Left renal cortex interstitium (tissue), 4 donors: ENCODE results near the gene PUSL1. TPM values are rescaled to one million over a fixed set of nuclear protein-coding genes. Genes with fewer than 3 reads are reported as not detected.

Experiments used
- DNase-seq, 4 donors: peaks; one replicate each; pipeline ENCODE4 v3.0.0-alpha.2; 2013; ENCODE audit warnings: low read depth in 4 of 4, low spot score in 2 of 4, missing footprints in 1 of 4
- polyA plus RNA-seq, 4 donors: library from polyadenylated mRNA; unstranded; fragments of 120-200 nt; gene quantifications; one replicate each; pipeline ENCODE4 v1.2.1, GENCODE V29; 2013; ENCODE audit not compliant: insufficient read length in 4 of 4

Gene PUSL1
- polyA plus RNA-seq, 4 donors, result 7.3 to 12.4 (median 10.7) TPM

DNA sequence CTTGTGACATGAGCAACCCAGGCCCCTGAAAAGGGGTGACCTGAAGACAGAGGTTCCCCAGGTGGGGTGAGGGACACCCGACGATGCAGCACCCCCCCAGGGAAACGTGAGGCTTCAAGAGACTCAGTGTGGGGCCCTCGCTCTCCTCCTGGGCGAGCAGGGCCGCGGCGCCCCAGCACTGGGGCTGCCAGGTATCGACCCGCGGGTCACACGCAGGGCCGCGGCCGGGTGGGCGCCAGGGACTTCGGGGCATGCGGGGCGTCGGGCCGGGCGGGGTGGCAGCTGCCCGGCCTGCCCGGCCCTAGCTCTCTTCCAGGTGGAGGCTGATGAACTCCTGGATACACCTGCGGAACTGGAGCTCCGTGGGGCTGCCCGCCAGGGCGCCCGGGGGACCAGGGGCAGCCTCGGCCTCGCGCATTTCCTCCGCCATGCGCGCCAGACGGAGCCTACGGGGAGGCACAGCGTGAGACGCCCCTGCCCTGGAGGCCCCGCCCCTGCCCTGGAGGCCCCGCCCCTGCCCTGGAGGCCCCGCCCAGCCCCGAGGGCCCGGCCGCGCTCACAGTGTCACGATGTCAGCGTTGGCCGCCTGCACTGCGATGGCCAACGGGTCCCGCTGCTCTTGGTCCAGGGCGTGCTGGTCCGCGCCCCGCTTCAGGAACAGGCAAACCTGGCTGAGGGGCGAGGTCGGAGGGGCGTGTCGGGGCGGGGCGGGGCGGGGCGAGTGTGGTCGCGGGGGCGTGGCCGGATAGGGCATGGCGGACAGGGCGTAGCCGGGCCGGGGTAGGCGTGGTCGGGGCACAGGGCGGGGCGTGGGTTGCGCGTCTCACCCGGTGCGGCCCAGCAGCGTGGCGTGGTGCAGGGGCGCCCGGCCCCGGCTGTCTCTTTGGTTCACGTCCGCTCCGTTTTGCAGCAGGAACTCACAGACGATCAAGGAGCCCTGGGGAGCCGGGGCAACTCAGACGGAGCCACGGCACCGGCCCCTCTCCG is 14.8 kb upstream of the PUSL1 start:
- DNase-seq, result no peak

DNA sequence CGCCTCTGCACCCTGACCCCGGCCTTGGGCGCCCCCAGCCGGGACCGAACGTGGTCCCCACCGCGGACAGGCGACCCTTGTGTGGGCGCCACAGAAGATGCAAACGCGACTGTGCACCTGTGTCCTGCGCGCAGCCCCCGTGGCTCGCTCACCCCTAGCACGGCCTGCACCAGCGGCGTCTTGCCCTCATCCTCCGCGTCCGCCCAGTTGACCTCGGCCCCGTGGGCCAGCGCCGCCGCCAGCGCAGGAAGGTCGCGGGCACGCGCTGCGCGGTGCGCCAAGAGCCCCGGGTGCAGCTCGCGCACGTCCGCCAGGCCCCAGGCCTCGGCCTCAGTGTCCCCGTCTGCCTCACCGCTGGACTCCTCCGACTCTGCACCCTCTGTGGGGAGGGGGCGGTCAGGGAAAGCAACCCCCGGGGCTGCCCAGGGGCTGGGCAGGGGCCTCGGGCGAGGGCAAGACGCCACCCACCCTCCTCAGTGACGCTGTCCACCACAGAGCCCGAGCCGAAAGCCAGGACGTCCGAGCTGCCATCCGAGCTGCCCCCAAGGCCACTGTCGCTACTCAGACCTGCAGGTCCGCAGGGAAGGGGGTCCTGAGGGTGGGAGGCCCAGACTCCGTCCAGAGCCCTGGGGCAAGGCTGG is 14.0 kb upstream of the PUSL1 start:
- no peak for DNase-seq

DNA sequence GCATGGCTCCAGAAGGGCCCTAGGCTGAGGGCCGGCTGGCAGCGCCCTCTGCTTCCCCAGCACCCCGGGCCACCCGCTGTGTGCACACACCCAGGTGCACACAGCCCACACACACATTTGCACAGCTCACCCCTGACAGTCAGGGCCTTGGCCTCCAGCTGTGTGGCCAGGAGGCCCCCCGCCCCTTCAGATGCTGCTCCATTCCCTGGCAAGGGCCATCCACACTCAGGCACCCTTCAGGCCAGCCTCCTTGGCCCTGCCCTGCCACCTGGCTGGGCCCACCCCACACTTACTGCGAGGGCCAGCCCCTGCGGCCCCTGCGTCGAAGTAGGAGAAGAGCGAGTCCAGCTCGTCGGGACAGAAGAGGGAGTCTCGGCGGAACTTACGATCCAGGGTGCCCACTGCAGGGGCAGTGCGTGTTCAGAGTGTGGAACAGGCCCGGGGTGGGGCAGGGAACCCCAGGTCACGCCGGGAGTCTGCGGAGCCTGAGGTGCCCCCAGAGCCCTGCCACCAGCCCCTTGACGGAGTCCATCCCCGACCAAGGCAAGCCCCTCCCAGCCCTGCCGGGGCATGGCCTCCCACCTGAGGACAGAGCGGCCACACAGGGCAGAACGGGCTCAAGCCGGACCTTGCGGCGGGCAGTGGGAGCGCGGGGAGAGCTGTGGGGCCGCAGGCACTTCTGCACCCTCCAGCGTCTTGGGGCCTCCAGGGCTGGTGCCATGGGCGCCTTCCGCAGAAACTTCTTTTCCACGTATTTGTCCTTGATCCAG is 13.1 kb upstream of the PUSL1 start:
- no peak for DNase-seq

DNA sequence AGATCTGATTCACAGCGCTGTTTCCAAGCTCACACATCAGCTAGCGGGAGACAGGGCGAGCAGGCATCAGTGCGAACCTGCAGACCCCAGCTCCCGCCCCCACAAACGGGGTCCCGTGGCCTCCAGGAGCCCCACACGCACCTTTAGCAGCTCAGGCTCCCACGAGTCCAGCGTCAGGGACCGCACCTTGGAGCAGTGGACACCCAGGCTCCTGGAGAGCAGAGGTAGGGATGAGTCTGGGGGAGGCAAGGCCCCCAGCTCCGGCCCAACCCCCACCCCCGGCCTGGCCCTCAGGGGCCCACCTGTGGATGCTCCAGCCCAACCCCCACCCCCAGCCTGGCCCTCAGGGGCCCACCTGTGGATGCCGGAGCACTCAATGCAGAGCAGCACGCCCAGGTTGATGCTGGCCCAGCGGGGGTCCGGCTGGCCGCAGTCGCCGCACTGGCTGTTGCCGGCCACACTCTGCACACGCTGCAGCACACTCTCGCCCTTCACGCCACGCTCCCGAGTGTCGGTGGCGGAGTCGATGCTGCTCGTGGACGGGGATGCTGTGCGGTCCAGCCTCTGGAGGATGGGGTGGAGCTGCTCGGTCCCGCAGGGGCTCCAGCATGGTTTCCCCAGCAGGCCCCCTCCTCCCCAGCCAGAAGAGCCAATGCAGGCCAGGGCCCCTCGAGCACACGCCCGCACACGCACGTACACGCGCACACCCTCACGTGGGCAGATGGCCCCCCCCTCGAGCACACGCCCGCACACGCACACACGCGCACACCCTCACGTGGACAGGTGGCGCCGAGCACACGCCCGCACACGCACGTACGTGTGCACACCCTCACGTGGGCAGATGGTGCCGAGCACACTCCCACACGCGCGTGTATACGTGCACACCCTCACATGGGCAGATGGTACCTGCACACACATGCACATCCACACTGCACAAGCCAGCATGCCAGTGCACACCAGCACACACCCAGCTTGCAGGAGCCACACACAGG is 12.0 kb upstream of the PUSL1 start:
- no peak for DNase-seq

DNA sequence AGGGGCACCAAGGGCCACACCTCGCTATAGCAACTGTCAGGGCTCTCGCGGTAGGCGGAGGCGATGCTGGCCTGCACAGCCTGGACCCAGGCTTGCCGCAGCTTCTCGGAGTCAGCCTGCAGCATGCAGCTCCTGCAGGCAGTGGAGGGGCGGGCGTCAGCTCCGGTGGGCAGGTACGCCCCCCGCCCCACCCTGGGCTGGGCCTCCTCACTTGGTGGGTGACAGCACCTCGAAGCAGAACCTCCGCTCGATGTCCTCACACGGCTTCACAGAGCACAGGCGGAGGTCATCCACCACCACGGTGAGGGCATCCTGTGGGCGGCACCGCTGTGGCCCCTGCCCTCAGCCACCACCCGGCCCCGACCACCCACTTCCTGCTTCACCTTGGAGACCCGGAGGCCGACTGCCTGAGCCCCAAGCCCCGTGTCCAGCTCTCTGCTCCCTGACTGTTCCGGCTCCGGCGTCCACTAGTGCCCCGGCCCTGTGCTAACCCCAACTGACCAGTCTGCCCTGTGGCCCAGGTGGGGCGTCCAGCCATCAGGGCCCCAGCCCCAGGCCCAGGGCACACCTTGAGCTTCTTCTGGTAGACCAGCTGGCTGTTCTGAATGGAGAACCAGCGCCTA is 10.5 kb upstream of the PUSL1 start:
- DNase-seq, result no peak

DNA sequence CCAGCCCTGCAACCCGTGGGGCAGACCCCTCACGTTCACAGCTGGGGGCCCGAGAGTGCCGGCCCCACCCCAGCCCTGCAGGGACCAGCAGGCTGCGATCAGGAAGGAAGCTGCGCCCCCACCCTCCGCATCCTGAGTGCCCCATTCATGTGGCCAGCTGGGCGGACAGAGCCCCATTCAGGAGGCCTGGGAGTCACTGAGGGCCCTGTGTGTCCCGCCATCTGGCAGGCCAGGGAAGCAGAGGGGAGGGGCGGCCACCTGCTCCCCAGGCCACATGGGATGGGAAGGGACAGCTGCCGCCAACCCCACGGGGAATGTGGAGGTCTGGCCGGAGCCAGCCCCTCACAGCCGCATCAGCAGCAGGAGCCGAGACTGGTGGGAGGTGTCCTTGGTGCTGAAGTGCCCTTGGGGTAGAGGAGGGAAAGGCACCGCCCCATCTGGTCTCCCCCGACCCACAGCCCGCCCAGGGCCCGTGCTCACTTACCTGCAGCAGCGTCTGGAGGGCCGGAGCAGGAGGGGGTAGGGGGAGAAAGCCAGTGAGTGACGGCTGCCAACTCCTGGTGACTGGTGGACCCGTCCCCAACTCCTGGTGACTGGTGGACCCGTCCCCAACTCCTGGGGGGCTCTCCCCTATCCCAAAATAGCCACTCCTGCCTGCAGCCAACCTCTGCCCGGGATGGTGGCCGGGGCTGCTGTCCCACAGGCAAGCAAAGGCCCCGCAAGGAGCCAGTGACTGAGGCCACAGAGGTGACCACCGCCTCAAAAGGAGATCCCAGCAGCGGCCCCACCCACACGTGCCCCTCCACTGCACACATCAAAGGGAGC is 9.3 kb upstream of the PUSL1 start:
- DNase-seq, result peak in 1 of 4 donors; percentile 47

DNA sequence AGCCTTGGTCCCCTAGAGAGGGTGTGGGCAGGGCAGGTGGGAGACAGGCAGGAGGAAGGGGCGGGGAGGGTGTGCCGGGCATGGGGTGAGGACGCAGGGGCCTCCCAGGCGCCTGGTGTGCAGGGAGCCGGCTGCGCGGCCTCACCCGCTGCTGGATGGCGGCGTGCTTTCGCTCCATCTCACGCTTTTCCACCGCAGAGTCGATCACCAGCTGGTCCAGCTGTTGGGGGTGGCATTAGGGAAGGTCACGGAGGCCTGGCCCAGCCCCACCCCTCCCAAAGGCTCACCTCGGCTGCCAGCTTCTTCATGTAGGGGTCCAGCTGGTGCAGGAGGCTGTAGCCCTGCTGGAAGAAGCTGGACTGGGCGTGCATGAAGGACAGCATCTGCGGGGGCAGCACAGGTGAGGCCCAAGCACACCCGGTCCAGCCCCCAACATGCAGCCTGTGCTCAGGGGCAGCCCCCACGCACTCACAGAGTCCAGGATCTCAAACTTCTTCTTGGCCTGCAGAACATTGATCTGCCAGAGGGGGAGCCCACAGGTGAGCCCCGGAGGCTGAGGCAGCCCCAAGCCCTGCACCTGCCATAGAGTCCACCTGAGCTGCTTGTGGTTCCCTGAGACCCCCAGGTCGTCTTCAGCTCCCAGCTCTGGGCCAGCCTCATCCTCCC is 8.6 kb upstream of the PUSL1 start:
- DNase-seq, result no peak

DNA sequence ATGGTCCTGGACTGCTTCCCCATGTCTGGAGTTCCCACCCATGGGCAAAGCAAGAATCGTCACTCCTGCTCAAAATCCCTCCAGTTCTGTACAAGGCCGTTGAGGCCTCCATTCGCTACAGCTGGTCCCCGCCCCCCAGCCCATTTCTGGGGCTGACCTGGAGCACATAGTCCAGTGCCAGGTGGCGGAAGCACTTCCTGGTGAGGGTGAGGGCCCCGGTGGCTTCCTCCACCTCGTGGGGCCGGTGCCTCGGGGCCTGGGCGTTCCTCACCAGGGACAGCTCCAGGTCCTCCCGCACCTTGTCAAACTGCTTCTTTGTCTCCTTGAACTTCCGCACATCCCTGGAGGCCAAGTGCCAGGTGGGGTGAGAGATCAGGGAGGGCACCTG is 8.1 kb upstream of the PUSL1 start:
- no peak for DNase-seq

DNA sequence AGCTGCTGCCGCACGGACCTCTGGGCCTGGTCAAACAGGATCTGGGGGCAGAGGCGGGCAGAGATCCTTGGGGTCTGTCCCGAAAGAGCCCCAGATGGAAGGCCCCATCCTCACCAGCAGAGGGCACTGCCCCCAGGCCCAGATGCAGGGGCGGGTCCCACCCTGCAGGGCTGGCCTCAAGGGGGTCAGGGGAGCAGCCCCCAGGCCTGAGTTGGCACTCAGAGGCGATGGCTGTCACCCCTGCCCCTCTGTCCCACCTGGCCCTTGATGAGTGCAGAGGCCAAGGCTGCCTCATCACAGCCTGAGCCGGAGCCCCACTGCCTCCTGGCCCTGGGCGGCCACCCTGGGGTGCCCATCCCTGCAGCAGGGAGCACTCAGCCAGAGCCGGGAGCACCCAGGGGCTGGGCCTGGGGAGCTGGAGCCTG is 6.4 kb upstream of the PUSL1 start:
- no peak for DNase-seq

DNA sequence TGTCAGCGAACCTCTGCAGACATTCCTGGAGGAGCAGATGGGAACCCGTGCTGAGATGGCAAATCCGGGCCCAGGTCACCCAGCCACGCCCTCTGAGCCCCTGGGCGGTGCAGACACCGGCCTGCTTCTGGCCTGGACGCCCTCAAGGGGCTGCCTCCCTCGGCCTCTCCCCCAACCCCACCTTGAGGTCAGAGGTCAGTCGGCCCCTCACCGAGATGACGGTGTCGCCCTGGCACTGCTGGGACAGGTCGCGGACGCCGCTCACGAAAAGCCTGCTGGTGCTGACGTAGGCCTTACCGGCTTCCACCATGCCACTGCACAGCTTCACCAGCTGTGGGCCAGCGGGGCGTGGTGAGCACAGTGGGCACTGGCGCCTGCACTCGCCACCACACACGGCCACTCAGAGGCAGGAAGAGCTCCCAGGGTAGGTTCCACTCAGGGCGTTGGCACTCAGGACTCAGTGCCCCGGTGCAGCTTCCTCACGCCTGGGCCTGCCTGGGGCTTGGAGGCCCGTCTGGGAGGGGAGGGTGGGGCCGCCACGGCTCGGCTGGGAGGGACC is 5.4 kb upstream of the PUSL1 start:
- no peak for DNase-seq

DNA sequence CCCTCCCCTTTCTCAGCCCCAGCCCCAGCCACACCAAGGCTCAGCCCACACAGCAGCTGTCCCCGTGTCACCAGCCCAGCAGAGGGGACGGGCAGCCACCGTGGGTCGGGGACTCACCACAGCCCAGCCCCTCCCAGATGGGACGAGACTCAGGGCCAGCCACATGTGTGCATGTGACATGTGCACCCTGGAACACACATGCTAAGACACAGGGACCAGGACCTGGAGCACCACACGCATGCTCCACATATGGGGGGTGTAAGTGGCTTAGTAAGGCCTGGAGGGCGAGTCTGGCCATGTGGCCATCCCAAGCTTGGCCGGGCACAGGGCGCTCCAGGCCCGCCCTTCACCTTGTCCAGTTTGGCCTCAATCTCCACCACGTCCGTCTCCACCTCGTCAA is 4.7 kb upstream of the PUSL1 start:
- DNase-seq, result no peak

DNA sequence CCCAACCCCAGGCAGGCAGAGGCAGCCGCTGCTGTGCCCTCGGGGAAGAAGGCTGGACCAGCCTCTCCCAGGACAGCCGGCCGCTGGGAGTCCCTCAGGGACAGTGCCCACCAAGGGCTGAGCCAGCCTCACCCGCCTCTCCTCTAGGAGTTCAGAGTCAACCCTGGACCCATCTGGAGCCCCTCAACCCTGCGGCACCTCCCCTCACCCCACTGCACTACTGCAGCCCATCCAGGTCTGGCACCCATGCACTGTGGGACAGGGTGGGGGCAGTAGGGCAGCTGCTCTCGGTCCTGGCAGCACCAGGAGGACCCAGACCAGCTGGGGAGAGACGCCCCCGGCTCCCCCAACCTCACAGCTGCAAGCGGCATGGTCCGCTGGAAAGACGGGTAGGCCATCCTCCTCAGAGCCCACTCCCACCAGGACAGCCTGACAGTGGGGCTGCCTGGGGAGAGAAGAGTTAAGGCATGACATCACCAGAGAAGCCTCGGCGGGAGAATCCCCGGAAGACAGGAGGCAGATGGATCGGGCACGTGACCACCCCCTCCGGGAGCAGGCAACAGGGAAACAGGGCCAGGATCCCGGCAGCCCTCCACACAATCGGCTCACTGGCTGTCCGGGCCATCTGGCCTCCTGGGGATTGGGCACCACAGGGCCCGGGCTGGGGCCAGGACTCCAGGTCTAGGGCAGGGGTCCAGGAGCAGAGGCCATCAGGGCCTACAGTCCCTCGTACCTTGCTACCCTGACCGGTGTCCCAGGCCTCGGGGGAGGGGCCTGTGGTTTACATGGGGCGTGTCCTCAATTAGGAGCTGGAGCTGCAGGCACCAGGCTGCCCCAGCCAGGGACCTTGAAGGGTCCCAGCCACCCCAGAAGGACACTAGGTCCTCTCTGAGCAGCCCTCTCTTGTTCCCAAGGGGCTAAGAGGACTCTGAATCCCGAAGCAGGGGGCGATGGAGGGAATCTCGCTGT is 3.8 kb upstream of the PUSL1 start:
- peak in 1 of 4 donors; percentile 55 for DNase-seq

DNA sequence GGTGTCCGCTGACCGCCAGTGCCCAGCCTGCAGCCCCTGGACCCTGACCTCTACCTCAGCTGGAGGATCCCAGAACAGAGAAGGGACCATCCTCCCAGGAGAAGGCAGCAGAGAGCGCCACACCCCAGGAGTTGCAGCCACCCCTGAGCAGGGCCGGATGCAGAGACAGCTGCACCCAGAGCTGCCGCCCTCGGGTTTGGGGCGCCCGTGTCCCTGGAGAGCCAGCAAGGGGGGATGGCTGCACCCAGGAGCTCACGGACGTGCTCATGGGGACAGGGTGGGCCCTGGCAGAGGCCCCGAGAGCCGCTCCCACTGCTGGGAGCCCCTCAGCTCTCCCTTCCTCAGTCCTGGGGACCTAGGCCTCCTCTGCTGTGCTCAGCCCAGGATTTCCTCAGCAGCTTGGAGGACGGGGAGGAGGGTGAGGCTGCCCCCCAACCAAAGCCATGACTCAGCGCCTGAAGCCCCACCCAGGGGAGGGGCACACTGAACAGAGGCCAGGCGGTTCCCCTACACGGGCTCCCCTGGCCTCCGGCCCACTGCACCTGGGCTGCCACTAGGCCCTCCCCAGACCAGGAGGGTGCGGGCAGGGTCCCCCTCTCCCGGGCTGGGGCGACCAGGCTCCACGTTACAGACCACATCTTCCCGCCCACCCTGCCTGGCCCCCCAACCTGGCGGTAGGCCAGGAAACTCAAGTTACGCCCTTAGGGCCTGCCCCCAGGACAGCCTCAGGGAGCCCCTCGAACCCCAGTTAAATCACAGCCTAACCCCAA is 2.9 kb upstream of the PUSL1 start:
- DNase-seq, result no peak

DNA sequence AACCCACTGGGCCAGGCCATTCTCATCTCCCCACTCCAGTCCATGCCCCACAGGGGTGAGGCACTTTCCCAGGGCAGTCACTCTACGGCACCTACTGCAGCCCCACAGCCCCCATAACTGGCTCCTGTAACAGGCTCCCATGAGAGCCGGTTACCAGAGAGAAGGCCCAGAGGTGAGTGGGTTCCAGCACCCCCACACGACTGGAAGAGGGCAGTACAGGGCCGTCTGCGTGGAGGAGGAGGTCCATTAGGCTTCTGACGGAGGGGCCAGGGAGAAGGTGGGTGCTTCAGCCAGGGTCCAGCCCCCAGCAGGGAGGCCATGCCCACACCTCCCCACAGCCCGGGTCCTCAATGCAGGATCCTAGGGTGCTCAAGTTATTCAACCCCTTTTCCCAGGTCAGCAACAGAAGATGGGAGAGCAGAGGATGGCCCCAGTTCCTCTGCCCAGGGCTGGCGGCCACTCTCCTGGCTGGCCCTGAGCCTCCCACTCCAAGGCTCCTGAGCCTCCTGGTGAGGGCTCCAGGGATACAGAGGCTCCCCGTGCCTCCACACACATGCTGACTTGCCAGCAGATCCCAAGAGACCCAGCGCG is 2.2 kb upstream of the PUSL1 start:
- no peak for DNase-seq

DNA sequence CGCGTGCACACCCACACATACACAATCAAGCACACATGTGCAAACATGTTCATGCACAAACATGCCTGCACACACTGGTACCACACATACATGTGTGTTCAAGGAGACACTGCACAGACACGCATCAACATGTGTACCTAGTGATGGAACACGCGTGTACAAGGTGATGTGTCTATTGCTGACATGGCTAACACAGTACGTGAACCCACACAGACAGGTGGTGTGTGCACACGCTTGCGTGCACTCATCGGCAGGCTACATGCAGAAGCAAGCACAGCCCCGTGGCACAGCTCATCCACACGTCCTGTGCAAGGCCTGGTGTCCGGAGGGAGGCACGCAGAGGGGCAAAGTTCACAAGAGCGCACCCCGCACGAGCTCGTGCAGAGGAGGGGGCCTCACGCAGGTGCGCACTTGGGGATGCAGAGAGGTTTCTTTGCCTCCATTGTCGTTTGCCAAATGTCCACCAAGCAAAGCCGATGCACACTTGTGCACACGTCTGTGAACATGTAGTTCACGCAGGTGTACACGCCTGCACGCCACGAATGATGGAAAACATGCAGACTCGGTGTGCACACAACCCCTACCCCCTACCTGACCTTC is 1.6 kb upstream of the PUSL1 start:
- no peak for DNase-seq
